NCI-H1105 treated with DMSO at 0.1 percent for 48 hours (cell line): ENCODE results near the gene MAP7D1.

Experiments
- DNase-seq: peaks from one replicate; lab custom pipeline; 2025; lab: John Stamatoyannopoulos, UW

Gene MAP7D1

DNA sequence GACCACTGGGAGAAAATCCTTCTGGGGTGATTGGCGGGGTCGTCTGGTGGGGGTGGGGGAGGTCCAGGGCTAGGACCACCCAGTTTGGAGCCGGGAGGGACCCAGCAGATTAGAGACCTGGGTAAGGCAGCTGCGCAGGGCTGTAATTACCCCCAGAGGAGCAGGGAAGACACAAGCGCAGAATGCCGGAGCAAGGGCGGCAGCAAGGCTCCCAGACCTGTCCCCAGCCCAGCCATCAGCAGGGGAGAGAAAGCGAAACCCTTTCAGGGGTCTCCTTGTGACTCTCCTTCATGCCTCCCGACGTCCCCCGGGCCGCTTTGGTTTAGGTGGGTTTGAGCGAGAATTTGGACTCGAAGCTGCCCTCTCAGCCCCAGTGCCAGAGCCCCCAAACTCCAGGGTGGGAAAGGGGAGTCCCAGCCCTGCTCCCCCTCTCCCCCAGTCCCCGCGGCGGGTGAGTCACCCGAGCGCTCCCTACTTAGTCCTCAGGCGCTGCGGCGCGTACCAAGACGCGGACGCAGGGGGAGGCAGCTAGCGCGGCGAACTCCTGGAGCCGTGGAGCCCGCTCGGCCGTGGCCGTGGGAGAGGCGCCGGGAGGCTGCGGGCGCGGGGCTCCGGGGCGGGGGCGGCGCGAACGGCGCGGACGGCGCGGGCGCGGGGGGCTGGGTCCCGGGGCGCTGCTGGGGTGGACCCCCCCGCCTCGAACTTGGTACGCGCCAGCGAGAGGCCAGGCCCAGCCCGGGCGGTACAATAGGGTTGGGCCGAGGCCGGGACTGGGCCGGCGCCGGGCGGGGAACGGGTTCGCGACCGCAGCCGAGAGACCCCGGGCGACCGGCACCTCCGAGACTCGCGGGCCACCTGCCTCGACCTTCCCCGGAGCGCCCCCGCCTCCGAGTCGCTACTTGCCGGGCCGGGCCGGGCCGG, at the start of gene MAP7D1:
TSS of gene MAP7D1 (plus strand) at position 753 of the 921 bp plus-strand sequence. CDS start 258 bp downstream, outside the sequence.
- DNase-seq = peak; percentile 69

DNA sequence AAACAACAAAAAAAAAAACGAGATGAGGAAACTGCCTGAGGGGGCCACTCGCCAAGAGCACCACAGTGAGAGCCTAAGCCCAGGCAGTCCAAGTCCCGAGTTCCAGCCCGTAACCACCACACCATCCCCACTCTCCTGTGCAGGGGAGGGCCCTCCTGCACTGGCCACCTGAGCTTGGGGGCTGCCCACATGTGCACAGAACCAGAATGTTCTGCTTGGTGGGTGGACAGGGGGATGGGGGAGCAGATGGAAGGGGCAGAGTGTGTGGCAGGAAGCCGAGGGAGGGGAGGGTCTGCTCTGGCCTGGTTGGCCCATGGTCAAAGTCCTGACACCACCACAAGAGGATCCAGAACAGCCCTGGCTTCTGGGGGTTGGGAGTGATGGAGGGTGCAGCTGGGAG, 49.7 kb upstream of the MAP7D1 start:
- DNase-seq = no peak

DNA sequence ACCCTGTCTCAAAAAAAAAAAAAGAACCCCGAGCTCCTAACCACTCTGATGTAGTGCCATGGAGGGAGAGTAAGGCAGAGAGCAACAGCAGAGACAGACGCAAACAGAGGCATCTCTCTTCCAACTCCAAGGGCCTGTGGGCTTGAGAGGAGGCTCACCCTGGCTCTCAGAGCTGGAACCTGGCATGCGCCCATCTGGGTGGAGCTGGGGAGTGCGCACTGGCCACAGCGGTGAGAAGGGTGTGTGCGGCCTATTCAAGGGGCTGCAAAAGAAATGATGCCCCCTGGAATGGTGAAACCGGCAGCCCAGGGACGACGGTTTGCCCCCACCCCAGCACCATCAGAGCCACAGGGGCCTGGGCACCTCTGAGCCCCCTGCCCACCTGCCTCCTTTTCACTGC, 48.6 kb upstream of the MAP7D1 start:
- no peak for DNase-seq

DNA sequence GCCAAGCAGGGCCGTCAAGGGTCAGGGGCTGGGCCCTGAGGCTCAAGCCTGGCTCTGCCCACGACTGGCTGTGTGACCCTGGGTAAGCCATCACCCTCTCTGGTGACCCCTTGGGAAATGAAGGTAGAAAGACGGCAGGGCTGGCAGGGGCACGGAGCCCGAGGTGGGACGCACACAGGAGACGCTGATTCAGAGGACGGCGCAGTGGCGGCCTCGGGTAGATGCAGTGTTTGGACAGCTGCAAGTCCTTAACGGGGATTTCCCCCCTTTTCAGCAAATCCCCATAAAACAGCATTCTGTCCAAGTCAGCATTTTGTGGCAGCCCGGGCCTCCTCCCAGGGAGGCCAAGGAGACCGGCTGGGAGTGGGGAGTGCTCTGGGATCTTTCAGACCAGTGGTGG, 47.6 kb upstream of the MAP7D1 start:
- DNase-seq = no peak

DNA sequence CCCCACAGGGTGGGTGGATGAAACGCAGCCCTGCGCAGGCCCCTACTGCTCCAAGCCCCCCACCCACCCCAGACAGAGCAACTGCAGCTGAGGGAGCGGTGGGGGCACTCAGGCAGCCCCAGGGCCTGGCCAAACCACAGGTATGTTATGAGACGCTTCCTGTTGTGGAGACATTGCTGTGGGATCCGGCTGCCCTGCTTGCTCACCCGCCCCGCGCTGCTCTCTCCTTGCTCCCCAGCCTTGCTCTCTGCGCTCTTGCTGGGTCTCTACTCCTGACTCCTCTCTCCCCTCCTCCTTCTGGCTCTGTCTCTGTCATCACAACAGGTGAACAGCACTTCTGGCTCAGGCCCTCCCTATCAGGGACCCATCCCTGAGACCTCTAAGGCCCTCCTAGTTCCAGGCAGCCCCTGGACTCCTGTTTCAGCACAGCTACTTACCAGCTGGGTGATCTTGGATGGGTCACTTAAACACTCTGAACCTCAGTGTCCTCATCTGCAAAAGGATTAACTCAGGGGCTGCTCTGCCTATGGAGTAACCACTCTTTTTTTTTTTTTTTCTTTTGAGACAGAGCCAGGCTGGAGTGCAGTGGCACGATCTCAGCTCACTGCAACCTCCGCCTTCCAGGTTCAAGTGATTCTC, 46.8 kb upstream of the MAP7D1 start:
- no peak for DNase-seq

DNA sequence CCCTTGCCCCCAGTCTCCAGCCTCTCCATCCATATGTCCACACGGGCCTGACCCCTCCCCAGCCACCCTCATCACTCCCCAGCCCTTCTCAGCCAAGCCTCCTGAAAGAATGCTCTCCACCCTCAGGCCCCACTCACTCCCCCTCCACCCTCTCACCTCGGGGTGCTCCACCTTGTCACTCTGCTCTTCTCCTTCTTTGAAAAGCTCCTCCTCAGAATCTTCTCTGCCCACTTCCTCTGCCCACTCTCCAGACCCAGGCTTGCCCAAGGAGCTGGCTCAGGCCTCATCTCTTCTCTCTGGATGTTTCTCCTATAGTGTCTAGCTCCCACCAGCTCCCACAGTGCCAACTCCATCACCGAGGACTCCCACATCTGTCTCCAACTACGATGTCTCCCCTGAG, 44.8 kb upstream of the MAP7D1 start:
- no peak for DNase-seq

DNA sequence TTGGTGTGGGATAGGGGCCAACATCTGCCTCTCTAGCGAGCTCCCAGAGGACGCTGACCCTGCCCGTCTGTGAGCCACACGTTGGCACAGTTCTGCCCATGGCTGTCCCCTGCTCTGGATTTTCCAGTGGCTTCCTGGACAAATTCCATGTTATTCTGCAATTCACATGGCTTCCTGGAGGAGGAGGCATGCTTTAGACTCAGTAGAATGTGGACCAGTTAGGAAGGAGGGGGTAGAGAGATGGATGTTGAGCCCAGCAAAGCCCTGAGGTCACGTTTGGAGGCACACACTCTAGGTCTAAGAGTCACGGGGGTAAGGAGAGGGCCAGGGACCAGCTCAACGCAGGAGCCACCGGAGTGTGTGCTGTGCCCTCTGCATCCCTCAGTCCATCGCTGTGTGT, 43.1 kb upstream of the MAP7D1 start:
- DNase-seq = no peak

DNA sequence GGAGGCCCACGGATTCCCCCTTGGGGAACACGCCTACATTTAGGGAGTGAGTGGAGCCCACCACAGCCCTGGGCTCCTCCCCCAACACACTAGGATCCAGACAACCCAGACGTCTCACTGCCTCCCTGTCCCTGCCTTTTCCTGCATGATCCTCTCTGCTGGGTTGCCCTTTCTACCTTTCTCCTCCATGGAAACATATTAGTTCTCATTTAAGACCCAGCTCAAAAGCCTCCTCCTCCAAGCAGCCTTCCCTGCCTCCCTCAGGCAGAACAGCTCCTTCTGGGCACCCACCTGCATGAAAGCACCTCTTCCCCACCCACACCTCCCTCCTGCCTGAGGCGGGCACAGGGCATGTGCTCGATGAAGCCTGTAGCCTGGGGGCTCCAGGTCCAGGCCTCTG, 41.6 kb upstream of the MAP7D1 start:
- no peak for DNase-seq

DNA sequence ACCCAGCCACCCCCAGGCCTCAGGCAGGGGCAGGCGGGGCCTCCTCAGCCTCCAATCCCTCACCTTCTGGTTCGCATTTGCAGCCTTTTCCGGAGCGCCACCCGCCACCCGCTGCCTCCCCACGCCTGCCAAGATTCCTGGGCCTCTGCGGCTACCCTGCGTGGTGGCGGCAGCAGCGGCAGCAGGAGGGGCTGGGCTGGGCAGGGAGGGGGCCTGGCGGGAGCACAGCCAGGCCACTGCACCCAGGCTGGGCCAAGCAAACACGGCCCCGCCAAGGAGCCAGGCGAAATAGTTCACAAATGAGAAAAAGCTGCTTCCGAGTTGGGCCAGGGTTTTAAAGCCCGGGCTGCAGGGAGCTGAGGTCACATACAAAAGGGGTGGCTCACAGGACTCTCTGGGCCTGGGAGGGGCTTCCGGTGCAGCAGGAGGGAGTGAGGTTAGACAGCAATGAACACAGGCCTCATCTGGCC, 40.7 kb upstream of the MAP7D1 start:
- DNase-seq = no peak

DNA sequence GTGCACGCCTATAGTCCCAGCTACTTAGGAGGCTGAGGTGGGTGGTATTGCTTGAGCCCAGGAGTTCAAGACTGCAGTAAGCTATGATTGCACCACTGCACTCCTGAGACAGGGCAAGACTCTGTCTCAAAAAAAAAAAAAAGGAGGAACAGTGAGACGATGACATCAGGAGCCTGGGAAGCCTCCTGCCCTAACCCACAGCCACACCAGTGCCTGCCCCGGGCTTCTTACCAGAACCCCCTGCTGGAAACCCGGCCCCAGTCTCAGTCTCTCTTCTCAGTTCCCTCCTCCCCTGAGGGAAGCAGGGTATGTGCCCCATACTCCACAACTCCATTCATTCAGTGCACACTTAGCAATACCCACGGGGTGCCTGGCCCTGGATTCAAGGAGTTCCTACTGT, 40.0 kb upstream of the MAP7D1 start:
- DNase-seq = no peak

DNA sequence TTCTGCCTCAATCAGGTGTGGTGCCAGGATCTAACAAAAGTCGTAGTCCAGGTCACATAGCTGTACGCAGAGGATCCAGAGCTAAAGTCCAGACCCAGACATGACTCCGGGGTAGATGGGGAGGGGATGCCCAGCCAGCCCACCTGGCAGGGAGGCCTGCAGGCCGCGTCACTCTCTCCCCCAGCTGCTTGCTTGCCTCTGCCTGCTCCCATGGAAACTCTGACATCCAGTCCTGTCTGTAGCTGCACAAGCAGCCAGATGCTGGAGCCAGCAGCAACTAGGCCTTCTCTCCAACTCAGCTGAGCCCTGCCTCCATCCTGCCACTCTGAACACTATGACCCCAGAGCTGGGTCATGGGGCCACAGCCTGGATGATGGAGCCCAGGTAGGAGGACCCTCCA, 39.1 kb upstream of the MAP7D1 start:
- no peak for DNase-seq

DNA sequence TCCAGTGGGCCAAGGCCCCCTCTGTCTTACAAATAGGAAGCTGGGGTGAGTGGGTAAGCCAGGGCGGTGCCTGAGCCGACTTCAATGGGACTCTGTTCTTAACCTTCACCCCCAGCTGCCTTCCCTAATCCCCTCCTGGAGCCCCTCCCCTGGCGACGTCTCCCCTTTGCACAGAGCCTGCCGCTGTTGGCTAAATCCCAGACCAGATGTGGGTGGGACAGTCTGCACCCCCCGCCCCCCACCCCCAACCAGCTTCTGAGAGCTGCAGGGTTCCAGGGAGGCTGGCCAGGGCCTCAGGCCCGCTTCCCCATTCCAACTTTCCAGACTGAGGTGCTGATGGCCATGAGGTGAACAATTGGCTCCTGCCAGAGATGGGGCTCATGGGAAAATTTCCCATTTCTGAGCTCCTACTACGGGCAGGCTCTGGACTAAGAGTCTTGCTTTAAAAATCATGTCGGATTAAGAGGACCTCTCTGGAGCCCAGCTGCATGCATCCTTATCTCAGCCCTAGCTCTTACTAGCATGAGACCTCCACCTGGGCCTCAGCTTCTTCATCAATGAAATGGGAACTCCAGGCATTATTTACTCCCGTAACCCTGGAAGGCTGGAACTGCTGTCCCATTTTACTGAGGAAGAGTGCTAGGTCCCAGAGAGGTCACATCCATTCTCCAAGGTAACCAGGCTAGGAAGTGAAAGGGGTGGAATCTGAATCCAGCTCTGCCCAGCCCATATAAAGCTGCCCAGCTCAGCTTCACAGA, 37.3 kb upstream of the MAP7D1 start:
- no peak for DNase-seq

DNA sequence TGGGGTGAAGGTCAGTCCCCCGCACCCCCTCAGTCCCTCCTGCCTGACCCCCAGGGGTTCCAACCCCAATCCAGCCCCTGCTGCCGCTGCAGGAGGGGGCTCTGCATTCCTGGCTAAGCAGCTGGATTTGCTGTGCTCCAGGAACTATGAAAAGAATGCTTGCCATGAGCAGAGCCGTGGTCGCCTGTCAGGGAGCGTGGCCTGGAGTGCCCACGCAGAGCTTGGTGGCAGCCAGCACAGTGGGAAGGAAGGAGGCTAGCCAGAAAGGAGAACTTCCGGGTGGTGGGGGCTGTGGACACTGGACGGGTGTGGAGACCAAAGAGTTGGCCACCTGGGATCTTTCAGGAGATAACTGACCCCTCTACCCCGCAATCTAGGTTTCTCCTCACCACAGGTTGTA, 36.5 kb upstream of the MAP7D1 start:
- DNase-seq = no peak

DNA sequence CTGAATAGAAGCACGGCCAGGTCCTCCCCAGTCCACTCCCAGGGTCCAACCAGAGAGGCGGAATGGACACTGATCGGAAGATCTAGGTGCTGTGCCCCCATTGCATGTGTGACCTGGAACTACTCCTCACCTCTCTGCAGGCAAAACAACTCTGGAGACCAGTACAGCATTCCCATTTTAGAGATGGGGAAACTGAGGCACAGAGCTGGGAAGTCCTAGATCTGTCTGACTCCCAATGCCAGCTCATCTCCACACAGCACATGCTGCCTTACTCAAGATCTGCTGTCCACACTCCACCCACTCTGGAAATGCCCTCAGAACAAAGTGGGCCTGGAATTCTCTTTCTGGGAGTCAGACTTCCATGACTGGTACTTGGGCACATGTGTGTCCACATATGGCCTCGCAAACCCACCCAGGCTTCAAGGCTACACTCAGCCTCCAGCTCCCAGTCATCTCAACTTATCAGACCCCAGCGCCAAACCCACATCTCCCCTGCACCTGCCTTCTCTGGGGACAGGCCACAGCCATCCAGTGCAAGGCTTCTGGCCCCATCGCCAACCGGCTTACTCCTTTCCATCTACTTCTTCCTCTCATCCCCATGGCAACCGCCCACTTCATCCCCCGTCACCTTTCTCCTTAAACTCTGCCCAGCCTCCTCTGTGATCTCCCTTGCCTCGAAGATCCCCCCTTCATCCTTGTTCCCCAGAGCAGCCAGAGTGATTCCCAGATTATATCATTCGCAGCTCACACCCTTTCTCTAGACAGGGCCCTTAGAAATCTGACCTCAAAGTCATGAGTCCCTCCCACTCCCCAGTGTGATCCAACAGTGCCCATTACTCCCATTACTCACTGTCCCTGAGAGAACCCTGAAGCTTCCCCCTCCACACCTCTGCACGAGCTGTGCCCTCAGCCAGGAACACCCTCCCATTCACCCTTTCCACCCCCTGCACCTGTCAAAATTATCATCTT, 33.6 kb upstream of the MAP7D1 start:
- DNase-seq = no peak

DNA sequence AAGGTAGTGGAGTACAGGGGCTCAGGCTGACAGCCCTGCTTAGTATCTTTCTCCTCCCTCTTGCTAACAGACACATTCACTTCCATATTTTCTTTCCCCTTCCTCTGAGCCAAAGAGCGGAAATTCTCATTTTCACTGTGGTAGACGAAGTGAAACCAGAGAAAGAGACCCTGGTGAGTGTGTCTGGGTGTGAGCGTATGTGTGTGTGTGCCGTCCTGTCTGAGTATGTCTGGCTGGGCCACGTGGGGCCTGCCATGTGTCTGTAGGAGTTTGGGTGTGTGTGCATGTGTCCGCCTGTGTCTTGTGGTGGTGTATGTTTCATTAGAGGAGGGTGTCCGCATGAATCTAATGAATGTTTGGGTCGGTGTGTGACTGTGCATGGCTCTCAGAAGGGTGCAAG, 32.6 kb upstream of the MAP7D1 start:
- no peak for DNase-seq

DNA sequence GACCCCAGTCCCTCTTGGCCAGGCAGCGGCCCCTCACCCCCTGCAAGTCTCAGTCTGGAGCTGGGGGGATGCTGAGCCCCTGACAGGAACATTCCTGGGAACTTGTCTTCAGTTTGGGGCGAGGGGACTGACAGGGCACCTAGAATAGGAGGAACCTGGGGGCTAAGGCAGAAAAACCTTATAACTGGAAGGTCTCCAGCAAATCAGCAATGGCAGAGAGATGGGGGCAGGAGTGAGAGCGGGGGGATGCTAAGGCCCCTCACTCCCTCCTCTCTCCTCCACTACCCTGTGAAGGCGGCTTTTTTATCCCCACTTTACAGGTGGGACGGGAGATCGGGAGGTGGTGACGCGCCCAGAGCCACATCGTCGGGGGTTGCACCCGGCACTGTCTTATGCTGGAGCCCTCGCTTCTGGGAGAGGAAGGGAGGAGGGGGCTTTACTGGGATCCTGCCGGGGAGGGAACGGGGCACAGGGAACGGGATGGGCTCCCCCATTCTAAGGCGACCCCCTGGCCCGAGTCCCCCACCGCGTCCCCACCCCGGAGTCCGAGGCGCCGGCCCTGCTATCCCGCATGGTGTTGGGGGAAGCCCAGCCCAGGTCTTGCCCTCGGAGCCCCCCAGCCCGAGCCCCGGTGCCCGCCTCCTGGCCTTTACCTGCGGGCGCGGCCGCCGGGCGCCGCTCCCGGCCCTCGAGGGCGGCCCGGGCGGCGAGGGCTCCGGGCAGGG, 31.4 kb upstream of the MAP7D1 start:
- no peak for DNase-seq

DNA sequence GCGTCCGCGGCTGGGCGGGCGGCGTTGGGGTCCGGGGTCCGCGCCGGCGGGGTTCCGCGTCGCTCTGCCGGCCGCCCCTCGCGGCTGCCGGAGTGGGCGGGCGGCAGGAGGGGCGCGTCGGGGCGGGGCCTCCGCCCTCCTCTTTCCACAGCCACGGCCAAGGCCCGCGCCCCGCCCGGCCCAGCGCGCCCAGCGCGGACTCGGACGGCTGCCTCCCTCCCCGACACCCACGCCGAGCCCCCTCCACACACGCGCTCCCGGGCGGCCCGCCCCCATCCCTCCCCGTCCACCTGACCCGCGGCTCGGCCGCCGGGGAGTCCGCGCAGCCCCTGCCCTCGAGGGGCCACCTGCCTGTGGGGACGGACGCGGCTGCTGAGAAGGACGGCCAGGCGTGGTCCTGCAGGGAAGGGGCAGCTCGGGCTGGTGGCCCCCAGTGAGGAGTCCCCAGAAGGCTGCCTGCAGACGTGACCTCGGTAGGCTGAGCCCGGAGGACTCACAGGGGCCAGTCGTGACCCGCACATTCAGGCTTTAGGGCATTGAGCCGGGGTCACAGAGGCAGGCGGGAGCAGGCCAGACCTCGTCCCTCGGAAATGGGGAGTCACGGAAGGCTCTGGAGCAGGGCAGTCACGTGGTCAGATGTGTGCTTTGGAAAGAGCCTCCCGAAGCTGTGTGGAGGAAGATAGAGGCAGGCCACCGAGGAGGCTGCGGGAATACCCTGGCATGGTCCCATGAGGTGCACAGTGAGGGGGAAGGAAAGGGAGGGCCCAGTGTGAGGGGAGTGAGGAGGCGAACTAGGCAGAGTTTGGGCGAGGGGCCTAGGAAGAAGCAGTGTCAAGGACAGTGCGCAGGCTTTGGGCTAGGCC, 30.6 kb upstream of the MAP7D1 start, which contains the start of gene COL8A2:
TSS of gene COL8A2 (minus strand) at position 94 of the 863 bp plus-strand sequence. CDS start 24,980 bp downstream, outside the sequence.
- no peak for DNase-seq

DNA sequence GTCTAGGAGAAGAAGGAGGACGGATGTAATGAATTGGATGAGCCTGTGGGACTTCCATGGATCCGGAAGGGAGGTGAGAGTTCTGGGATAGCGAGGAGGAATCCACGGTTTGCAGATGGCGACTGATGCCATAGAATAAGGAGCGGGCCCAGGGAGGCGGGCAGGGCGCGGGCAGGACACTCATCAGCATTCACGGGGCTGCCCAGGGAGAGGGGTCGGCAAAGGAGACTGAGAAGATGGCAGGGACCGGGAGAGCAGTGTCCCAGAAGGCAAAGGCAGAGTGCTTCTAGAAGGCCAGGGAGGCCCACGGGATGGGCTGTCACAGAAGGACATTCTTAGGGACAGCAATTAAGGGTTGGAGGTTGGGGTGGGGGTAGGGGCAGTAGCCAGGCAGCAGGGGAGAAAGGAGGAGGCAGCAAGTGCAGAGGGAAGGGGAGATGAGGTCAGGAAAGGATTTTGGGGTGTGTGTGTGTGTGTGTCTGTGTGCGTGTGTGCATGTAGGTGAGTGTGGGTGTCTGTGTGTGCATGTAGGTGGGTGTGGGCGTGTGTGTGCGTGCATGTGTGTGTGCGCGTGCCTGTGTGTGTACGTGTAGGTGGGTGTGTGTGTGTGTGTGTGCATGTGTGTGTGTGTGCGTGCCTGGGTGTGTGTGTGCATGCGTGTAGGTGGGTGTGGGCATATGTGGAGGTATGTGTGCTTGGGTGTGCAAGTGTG, 29.8 kb upstream of the MAP7D1 start:
- DNase-seq = no peak
